B cell (primary cell): ENCODE data around the gene ZNG1C.
"Not testable (repeated sequence)": the region's sequence is repeated elsewhere in the genome, so short reads cannot be mapped to it uniquely, and the experiment has no call there.

Source experiments
- CTCF ChIP-seq: fragments of 200-600 bp; IDR thresholded peaks from one replicate; pipeline ENCODE4 v1.8.0; 2022; ENCODE audit warnings: antibody characterized with exemption, mild to moderate bottlenecking
- EZH2 ChIP-seq: IDR thresholded peaks from 2 replicates; pipeline ENCODE4 v1.6.1; 2012; ENCODE audit warnings: borderline replicate concordance, low read depth, mild to moderate bottlenecking, moderate library complexity, low read length; ENCODE audit not compliant: insufficient read depth, poor library complexity, severe bottlenecking

- TF ChIP-seq CTCF, EZH2: not testable (repeated sequence)
Observed at GRCh38 chr9:68329106-68329505, 87.3 kb downstream of the ZNG1C start.
